PC-9 (cell line): ENCODE results near the gene KATNA1.

Experiments
- EZH2 ChIP-seq: fragments of 200-600 bp; sonication (generic); IDR thresholded peaks from 2 replicates; pipeline ENCODE4 v1.8.0; 2017; ENCODE audit warnings: antibody characterized with exemption, low read depth
- TF ChIP-seq, protein P1 (sequence below): fragments of 200-600 bp; sonication (generic); conservative IDR thresholded peaks from 2 replicates; pipeline ENCODE4 v1.6.1; 2017; ENCODE audit warnings: mixed run types, antibody characterized with exemption, mild to moderate bottlenecking, moderate library complexity

DNA sequence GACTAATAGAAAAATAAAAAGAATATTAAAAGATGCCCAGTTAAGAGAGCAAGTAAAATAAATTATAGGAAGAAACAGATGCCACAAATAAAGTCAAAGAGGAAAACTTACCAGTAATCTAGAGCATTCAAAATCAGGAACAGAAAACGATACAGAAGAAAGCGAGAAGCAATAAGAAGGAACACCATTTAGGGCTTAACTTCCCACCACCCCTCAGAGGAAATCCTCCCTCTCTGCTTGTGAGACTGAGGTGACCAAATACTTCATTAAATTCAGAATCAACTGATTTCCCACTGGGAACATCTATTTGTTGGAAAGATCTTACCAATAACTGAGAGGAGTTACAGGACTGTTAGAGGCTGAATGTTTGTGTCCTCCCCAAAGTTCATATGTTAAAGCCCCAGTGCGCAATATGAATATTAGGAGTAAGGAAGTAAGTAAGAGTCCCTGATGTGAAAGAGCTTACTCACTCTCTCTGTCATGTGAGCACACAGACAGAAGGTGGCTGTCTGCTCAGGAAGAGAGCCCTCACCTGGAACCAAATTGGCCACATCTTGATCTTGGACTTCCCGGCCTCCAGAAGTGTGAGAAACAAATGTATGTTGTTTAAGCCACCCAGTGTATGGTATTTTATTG is 19.5 kb downstream of the KATNA1 start:
- TF ChIP-seq, protein P1, sequence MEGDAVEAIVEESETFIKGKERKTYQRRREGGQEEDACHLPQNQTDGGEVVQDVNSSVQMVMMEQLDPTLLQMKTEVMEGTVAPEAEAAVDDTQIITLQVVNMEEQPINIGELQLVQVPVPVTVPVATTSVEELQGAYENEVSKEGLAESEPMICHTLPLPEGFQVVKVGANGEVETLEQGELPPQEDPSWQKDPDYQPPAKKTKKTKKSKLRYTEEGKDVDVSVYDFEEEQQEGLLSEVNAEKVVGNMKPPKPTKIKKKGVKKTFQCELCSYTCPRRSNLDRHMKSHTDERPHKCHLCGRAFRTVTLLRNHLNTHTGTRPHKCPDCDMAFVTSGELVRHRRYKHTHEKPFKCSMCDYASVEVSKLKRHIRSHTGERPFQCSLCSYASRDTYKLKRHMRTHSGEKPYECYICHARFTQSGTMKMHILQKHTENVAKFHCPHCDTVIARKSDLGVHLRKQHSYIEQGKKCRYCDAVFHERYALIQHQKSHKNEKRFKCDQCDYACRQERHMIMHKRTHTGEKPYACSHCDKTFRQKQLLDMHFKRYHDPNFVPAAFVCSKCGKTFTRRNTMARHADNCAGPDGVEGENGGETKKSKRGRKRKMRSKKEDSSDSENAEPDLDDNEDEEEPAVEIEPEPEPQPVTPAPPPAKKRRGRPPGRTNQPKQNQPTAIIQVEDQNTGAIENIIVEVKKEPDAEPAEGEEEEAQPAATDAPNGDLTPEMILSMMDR, result no peak
- no peak for TF ChIP-seq EZH2
